ENCODE data around the gene STK4.

DNA sequence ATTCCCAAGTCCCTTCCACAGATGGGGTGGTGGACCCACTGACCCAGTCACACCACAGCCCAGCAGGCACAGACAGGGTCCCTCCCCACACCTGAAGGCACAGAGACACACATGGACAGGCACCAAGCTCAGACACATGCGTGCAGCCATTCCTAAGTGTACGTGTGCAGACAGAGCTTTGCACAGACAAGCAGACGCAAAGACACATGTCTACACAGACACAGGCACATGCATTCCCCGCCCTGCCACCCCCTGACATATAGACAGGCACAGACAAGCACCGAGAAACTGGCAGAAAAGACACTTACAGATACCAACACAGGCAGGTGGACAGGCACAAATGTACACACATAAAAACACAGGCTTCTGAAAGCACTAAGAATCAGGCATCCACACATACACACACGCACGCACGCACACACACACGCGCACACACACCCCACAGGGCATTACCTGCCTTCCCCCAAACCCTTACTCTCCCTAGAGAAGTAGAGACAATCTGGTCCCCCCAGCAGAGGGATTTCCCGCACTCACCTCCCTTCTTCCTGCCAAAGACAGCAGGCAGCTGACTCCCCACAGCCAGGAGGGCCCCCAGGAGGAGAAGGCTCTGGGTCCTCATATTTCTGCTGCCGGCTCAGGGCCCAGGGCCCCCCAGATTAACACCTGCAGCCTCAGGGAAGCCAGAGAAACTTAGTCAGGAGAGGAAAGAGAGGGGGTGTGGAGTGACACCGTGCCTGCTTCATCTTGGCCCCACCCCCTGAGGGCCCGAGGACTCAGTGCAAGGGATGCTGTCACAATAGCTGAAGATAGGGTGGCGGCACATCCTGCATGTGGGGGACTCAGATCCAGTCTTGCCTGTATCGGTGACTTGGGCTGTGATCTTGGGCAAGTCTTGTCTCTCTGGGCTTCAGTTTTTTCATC, 148.4 kb downstream of the STK4 start, which contains the start of gene WFDC5:
- TF ChIP-seq, protein P1, sequence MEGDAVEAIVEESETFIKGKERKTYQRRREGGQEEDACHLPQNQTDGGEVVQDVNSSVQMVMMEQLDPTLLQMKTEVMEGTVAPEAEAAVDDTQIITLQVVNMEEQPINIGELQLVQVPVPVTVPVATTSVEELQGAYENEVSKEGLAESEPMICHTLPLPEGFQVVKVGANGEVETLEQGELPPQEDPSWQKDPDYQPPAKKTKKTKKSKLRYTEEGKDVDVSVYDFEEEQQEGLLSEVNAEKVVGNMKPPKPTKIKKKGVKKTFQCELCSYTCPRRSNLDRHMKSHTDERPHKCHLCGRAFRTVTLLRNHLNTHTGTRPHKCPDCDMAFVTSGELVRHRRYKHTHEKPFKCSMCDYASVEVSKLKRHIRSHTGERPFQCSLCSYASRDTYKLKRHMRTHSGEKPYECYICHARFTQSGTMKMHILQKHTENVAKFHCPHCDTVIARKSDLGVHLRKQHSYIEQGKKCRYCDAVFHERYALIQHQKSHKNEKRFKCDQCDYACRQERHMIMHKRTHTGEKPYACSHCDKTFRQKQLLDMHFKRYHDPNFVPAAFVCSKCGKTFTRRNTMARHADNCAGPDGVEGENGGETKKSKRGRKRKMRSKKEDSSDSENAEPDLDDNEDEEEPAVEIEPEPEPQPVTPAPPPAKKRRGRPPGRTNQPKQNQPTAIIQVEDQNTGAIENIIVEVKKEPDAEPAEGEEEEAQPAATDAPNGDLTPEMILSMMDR (IDR thresholded peaks at IDR 0.05): no peak
- no peak for TF ChIP-seq POLR2A (IDR thresholded peaks at IDR 0.05)

Data from suprapubic skin (tissue), 3 donors.